D721Med (cell line): Measurements from ENCODE around the gene CENPT.

Source experiments
- DNase-seq: peaks from one replicate; pipeline ENCODE4 v3.0.0; 2011; ENCODE audit warnings: low spot score; ENCODE audit not compliant: insufficient read length
- FAIRE-seq: peaks from 2 replicates; lab custom pipeline; 2011; peaks lifted over from hg19 to GRCh38; lab: Jason Lieb, UNC
- TF ChIP-seq, protein P1 (sequence below): IDR thresholded peaks from 2 replicates; pipeline ENCODE4 v1.5.1; 2012; ENCODE audit warnings: mild to moderate bottlenecking, control low read depth; ENCODE audit not compliant: insufficient read depth; ENCODE audit errors: missing control alignments

CENPT gene

DNA sequence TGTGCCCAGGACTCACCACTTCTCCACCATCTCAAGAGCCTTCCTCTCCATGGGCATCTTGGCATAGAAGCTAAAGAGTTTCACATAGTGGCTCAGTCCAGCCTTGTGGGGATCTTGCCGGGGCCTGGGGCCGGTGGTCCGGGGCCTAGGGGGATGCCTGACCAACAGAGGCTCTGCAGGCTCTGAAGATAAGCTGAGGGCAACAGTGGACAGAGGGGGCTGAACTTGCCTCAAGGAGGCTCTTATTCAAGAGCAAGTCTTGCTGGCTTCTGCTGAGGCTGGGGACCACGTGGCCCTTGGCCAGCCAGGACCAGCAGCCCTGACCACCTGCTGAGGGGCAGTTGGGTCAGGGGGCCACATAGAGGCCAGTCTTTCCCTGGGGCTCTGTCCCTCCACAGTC, 18.8 kb downstream of the CENPT start:
- no peak for DNase-seq
- FAIRE-seq: no peak

GRCh38 chr16:67825906-67826305, 21.6 kb downstream of the CENPT start:
- no peak for FAIRE-seq
- no peak for DNase-seq
- TF ChIP-seq, protein P1, sequence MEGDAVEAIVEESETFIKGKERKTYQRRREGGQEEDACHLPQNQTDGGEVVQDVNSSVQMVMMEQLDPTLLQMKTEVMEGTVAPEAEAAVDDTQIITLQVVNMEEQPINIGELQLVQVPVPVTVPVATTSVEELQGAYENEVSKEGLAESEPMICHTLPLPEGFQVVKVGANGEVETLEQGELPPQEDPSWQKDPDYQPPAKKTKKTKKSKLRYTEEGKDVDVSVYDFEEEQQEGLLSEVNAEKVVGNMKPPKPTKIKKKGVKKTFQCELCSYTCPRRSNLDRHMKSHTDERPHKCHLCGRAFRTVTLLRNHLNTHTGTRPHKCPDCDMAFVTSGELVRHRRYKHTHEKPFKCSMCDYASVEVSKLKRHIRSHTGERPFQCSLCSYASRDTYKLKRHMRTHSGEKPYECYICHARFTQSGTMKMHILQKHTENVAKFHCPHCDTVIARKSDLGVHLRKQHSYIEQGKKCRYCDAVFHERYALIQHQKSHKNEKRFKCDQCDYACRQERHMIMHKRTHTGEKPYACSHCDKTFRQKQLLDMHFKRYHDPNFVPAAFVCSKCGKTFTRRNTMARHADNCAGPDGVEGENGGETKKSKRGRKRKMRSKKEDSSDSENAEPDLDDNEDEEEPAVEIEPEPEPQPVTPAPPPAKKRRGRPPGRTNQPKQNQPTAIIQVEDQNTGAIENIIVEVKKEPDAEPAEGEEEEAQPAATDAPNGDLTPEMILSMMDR: no peak

More for the DNA sequence above, 18.8 kb downstream of the CENPT start:
- TF ChIP-seq, protein P1: no peak

- DNase-seq (no peak), FAIRE-seq (no peak)
- TF ChIP-seq, protein P1: no peak
Measured at GRCh38 chr16:67825119-67825518, 22.4 kb downstream of the CENPT start.

GRCh38 chr16:67822511-67822910, 25.0 kb downstream of the CENPT start:
- no peak for DNase-seq
- FAIRE-seq: no peak
- TF ChIP-seq, protein P1: no peak

- DNase-seq (no peak), FAIRE-seq (no peak)
- TF ChIP-seq, protein P1: no peak
Measured at GRCh38 chr16:67820608-67821259, 26.8 kb downstream of the CENPT start.

- no peak for FAIRE-seq
- TF ChIP-seq, protein P1: no peak
- no peak for DNase-seq
Measured at GRCh38 chr16:67814567-67814966, 32.9 kb downstream of the CENPT start.

DNA sequence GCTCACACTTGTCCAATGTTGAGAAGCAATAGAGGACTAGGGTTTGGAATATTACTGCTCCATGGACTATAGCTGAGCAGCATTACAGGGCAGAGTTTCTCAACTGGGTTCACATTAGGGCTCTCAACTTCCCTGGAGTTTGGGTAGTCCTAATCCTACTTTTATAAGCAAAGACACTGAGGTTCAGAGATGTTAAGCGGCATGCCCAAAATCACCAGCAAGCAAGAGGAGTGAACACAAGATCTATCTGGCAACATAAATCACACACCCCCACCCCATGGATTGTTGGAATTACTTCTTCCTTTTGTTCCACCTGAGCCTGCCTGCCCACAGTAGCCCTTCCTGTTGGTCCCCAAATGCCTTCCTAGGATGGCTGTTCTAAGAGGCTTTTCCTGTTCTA, 35.6 kb downstream of the CENPT start:
- TF ChIP-seq, protein P1: no peak
- FAIRE-seq (no peak), DNase-seq (no peak)
